Measurements from ENCODE around the gene DPP8. TPM values are rescaled to one million over a fixed set of nuclear protein-coding genes. Genes with fewer than 3 reads are reported as not detected.

Gene DPP8
- total and polyA plus RNA-seq, 4 donors, result 5.5 to 22.7 (median 17.5) TPM

DNA sequence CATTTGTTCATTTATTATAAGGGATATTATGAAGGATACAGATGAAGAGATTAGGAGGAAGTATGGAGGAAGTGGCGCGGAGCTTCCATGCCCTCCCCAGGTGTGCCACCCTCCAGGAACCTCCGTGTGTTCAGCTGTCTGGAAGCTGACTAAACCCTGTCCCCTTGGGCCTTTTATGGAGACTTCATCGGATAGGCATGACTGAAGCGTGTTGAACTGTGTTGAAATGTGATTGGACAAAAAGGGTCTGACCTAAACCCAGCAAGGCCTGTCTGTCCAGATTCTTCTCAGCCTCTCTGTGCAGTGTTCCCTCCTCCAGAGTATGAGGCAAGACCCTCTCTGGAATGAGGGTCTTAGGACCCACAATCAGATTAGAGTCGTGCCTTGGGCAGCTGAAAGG, 44.4 kb upstream of the DPP8 start:
- DNase-seq (ENCODE audit: low spot score), result no peak
- Histone ChIP-seq H3K36me3 (ENCODE audit: control insufficient read depth in 4 of 4, insufficient read depth in 3 of 4, low read depth in 1 of 4, low read length in 3 of 4) (peaks cover 4 to 49% (median 21%) of the 10 kb centered on the region in 4 donors), H3K27ac (ENCODE audit: low read depth in 1 of 2, low read length in 2 of 2) (no peak overlapping the region)

DNA sequence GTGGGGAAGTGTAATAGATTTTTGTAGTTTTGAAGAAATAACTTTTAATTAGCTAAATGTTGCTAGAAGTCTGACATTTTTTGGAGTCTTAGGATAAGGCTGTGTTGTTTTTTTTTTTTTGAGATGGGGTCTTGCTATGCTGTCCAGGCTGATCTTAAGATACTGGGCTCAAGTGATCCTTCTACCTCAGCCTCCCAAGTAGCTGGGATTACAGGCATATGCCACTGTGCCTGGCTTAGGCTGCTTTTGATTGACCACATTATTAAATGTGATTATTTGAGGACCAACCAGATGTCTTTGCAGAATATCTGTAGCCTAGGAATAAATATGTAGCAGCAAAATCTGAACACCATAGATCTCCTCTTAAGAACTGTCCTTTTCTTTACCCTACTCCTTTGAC, 42.5 kb upstream of the DPP8 start:
- DNase-seq (ENCODE audit: low spot score), result no peak
- H3K4me3 ChIP-seq (ENCODE audit: low read depth in 1 of 3, low read length in 3 of 3), result no peak overlapping the region
- no peak overlapping the region for H3K9ac ChIP-seq (ENCODE audit: low read depth in 1 of 2, low read length in 2 of 2)
- H3K27ac ChIP-seq (ENCODE audit: low read depth in 1 of 2, low read length in 2 of 2), result no peak overlapping the region
- H3K27me3 ChIP-seq (ENCODE audit: control insufficient read depth in 4 of 4, insufficient read depth in 4 of 4, low read length in 3 of 4), result no peaks in the 10 kb centered on the region
- TF ChIP-seq, protein P1, sequence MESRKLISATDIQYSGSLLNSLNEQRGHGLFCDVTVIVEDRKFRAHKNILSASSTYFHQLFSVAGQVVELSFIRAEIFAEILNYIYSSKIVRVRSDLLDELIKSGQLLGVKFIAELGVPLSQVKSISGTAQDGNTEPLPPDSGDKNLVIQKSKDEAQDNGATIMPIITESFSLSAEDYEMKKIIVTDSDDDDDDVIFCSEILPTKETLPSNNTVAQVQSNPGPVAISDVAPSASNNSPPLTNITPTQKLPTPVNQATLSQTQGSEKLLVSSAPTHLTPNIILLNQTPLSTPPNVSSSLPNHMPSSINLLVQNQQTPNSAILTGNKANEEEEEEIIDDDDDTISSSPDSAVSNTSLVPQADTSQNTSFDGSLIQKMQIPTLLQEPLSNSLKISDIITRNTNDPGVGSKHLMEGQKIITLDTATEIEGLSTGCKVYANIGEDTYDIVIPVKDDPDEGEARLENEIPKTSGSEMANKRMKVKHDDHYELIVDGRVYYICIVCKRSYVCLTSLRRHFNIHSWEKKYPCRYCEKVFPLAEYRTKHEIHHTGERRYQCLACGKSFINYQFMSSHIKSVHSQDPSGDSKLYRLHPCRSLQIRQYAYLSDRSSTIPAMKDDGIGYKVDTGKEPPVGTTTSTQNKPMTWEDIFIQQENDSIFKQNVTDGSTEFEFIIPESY (IDR thresholded peaks at IDR 0.05), result no peak
- TF ChIP-seq RAD21 (IDR thresholded peaks at IDR 0.05), result no peak
- TF ChIP-seq, protein P2, sequence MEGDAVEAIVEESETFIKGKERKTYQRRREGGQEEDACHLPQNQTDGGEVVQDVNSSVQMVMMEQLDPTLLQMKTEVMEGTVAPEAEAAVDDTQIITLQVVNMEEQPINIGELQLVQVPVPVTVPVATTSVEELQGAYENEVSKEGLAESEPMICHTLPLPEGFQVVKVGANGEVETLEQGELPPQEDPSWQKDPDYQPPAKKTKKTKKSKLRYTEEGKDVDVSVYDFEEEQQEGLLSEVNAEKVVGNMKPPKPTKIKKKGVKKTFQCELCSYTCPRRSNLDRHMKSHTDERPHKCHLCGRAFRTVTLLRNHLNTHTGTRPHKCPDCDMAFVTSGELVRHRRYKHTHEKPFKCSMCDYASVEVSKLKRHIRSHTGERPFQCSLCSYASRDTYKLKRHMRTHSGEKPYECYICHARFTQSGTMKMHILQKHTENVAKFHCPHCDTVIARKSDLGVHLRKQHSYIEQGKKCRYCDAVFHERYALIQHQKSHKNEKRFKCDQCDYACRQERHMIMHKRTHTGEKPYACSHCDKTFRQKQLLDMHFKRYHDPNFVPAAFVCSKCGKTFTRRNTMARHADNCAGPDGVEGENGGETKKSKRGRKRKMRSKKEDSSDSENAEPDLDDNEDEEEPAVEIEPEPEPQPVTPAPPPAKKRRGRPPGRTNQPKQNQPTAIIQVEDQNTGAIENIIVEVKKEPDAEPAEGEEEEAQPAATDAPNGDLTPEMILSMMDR (IDR thresholded peaks at IDR 0.05; ENCODE audit: low read depth, low read length, missing input control), result no peak
- no peak for TF ChIP-seq GABPA (IDR thresholded peaks at IDR 0.05 in 1 of 2, conservative IDR thresholded peaks at IDR 0.05 in 1 of 2)
- TF ChIP-seq HNF4G (IDR thresholded peaks at IDR 0.05), result no peak
- TF ChIP-seq FOXA2 (IDR thresholded peaks at IDR 0.05), result no peak
- no peak for TF ChIP-seq JUND (IDR thresholded peaks at IDR 0.05)
- no peak for TF ChIP-seq NR2F2 (IDR thresholded peaks at IDR 0.05)
- TF ChIP-seq YY1 (IDR thresholded peaks at IDR 0.05), result no peak
- H3K4me1 ChIP-seq (ENCODE audit: control insufficient read depth in 4 of 4, insufficient read depth in 4 of 4, low read length in 3 of 4), result no peaks in the 10 kb centered on the region
- no peaks in the 10 kb centered on the region for H3K9me3 ChIP-seq (ENCODE audit: control insufficient read depth in 4 of 4, low read length in 3 of 4)
- H3K36me3 ChIP-seq (ENCODE audit: control insufficient read depth in 4 of 4, insufficient read depth in 3 of 4, low read depth in 1 of 4, low read length in 3 of 4), result peaks cover 6 to 52% (median 26%) of the 10 kb centered on the region in 4 donors

More for the DNA sequence above, 44.4 kb upstream of the DPP8 start:
- no peak for TF ChIP-seq GABPA (IDR thresholded peaks at IDR 0.05 in 1 of 2, conservative IDR thresholded peaks at IDR 0.05 in 1 of 2)
- TF ChIP-seq EGR1 (IDR thresholded peaks at IDR 0.05; ENCODE audit: low read depth in 2 of 2), result no peak
- no peak for TF ChIP-seq NR2F2 (IDR thresholded peaks at IDR 0.05)
- TF ChIP-seq, protein P3, sequence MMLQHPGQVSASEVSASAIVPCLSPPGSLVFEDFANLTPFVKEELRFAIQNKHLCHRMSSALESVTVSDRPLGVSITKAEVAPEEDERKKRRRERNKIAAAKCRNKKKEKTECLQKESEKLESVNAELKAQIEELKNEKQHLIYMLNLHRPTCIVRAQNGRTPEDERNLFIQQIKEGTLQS (IDR thresholded peaks at IDR 0.05), result no peak
- 94% methylated on average over 6 of the region's 6 CpGs for WGBS
- H3K9me3 ChIP-seq (ENCODE audit: control insufficient read depth in 4 of 4, low read length in 3 of 4), result no peaks in the 10 kb centered on the region
- no peaks in the 10 kb centered on the region for H3K4me1 ChIP-seq (ENCODE audit: control insufficient read depth in 4 of 4, insufficient read depth in 4 of 4, low read length in 3 of 4)
- no peak overlapping the region for H3K4me3 ChIP-seq (ENCODE audit: low read depth in 1 of 3, low read length in 3 of 3)
- H3K27me3 ChIP-seq (ENCODE audit: control insufficient read depth in 4 of 4, insufficient read depth in 4 of 4, low read length in 3 of 4), result no peaks in the 10 kb centered on the region
- H3K9ac ChIP-seq (ENCODE audit: low read depth in 1 of 2, low read length in 2 of 2), result no peak overlapping the region

DNA sequence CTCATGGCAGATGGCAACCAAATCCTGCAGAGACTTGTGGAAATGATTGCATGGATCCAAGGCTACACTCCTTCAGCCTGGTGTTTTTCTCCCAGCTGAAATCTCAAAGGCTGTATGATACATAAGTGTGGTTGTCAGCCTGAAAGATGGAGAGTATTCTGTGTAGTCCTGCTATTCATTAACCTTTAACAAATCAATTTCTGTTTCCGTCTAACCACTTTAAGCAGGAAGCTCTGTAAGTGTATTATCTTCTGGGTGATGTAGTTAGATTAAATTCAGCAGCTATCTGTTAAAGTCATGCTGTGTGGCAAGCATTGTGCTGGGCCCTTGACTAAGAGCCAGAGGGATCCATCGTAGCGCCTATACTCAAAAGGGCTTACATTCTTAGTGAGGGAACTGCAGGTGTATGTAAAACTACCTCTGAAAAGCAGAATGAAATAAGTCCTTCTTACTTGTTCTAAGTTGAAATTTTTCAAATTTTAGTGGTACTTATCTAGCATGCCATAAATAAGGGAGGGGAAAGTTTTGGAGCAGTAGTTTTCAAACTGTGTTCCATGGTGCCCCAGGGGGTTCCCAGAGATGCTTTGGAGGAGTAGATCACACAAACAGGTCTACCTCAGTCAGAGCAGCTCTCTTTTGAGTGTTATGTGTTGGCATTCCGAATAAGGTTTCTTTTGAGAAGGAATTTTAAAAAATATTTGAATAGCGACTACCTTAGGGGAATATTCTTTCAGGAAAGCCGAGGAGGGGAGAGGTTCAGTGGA, 41.7 kb upstream of the DPP8 start:
- no peaks in the 10 kb centered on the region for H3K9me3 ChIP-seq (ENCODE audit: control insufficient read depth in 4 of 4, low read length in 3 of 4)
- WGBS, result 93% methylated on average over 6 of the region's 6 CpGs
- no peaks in the 10 kb centered on the region for H3K4me1 ChIP-seq (ENCODE audit: control insufficient read depth in 4 of 4, insufficient read depth in 4 of 4, low read length in 3 of 4)
- H3K4me3 ChIP-seq (ENCODE audit: low read depth in 1 of 3, low read length in 3 of 3), result no peak overlapping the region
- DNase-seq (ENCODE audit: low spot score), result no peak
- TF ChIP-seq FOXA1 (IDR thresholded peaks at IDR 0.05) (no peak), NR2F2 (IDR thresholded peaks at IDR 0.05) (no peak), SP1 (IDR thresholded peaks at IDR 0.05) (no peak), HNF4G (IDR thresholded peaks at IDR 0.05) (no peak), FOXA2 (IDR thresholded peaks at IDR 0.05) (no peak), JUND (IDR thresholded peaks at IDR 0.05) (no peak), TAF1 (conservative IDR thresholded peaks at IDR 0.05) (no peak), HNF4A (conservative IDR thresholded peaks at IDR 0.05) (no peak), RXRA (IDR thresholded peaks at IDR 0.05) (no peak)
- TF ChIP-seq, protein P4, sequence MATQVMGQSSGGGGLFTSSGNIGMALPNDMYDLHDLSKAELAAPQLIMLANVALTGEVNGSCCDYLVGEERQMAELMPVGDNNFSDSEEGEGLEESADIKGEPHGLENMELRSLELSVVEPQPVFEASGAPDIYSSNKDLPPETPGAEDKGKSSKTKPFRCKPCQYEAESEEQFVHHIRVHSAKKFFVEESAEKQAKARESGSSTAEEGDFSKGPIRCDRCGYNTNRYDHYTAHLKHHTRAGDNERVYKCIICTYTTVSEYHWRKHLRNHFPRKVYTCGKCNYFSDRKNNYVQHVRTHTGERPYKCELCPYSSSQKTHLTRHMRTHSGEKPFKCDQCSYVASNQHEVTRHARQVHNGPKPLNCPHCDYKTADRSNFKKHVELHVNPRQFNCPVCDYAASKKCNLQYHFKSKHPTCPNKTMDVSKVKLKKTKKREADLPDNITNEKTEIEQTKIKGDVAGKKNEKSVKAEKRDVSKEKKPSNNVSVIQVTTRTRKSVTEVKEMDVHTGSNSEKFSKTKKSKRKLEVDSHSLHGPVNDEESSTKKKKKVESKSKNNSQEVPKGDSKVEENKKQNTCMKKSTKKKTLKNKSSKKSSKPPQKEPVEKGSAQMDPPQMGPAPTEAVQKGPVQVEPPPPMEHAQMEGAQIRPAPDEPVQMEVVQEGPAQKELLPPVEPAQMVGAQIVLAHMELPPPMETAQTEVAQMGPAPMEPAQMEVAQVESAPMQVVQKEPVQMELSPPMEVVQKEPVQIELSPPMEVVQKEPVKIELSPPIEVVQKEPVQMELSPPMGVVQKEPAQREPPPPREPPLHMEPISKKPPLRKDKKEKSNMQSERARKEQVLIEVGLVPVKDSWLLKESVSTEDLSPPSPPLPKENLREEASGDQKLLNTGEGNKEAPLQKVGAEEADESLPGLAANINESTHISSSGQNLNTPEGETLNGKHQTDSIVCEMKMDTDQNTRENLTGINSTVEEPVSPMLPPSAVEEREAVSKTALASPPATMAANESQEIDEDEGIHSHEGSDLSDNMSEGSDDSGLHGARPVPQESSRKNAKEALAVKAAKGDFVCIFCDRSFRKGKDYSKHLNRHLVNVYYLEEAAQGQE (IDR thresholded peaks at IDR 0.05), result no peak
- TF ChIP-seq, protein P2 (IDR thresholded peaks at IDR 0.05; ENCODE audit: low read depth, low read length, missing input control), result no peak
- no peaks in the 10 kb centered on the region for H3K27me3 ChIP-seq (ENCODE audit: control insufficient read depth in 4 of 4, insufficient read depth in 4 of 4, low read length in 3 of 4)
- H3K9ac ChIP-seq (ENCODE audit: low read depth in 1 of 2, low read length in 2 of 2), result no peak overlapping the region
- peaks cover 6 to 44% (median 23%) of the 10 kb centered on the region in 4 donors for H3K36me3 ChIP-seq (ENCODE audit: control insufficient read depth in 4 of 4, insufficient read depth in 3 of 4, low read depth in 1 of 4, low read length in 3 of 4)
- no peak overlapping the region for H3K27ac ChIP-seq (ENCODE audit: low read depth in 1 of 2, low read length in 2 of 2)

Data from liver (tissue), 9 donors.